Astrocyte (in vitro differentiated cells and primary cell): ENCODE measurements around the gene PEX6.
"Not testable (repeated sequence)": the region's sequence is repeated elsewhere in the genome, so short reads cannot be mapped to it uniquely, and the experiment has no call there.

Source experiments
- EZH2 ChIP-seq: IDR thresholded peaks from 2 replicates; pipeline ENCODE4 v1.6.1; 2012; ENCODE audit warnings: mild to moderate bottlenecking, low read length, inconsistent platforms; ENCODE audit not compliant: insufficient read depth
- TF ChIP-seq, protein P1 (sequence below): IDR thresholded peaks from 2 replicates; pipeline ENCODE4 v1.5.1; 2011; ENCODE audit warnings: low read depth, mild to moderate bottlenecking, inconsistent platforms, low read length, moderate library complexity; ENCODE audit not compliant: insufficient read depth

DNA sequence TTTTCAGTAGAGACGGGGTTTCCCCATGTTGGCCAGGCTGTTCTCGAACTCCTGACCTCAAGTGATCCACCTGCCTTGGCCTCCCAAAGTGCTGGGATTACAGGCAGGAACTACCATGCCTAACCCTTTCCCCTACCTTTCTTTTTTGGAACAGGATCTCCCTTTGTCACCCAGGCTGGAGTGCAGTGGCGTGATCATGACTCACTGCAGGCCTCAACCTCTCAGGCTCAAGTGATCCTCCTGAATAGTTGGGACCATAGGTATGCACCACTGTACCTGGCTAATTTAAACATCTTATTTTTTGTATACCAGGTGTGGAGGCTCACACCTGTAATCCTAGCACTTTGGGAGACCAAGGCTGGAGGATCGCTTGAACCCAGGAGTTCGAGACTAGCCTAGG is 37.6 kb downstream of the PEX6 start:
- TF ChIP-seq, protein P1, sequence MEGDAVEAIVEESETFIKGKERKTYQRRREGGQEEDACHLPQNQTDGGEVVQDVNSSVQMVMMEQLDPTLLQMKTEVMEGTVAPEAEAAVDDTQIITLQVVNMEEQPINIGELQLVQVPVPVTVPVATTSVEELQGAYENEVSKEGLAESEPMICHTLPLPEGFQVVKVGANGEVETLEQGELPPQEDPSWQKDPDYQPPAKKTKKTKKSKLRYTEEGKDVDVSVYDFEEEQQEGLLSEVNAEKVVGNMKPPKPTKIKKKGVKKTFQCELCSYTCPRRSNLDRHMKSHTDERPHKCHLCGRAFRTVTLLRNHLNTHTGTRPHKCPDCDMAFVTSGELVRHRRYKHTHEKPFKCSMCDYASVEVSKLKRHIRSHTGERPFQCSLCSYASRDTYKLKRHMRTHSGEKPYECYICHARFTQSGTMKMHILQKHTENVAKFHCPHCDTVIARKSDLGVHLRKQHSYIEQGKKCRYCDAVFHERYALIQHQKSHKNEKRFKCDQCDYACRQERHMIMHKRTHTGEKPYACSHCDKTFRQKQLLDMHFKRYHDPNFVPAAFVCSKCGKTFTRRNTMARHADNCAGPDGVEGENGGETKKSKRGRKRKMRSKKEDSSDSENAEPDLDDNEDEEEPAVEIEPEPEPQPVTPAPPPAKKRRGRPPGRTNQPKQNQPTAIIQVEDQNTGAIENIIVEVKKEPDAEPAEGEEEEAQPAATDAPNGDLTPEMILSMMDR = not testable (repeated sequence)
- TF ChIP-seq EZH2 = not testable (repeated sequence)
